WTC11 (cell line): ENCODE measurements around the gene LAMA5. TPM values are rescaled to one million over a fixed set of nuclear protein-coding genes. Genes with fewer than 3 reads are reported as not detected.

ENCODE experiments used
- ATAC-seq: fragments of 200-7000 bp; cut with Tn5 transposase; 2 replicates; pipeline ENCODE4 v1.10.0; 2021; ENCODE audit warnings: mild to moderate bottlenecking, moderate library complexity
- CTCF ChIA-PET: fragments of 300-600 bp; sonication (Branson Sonifier 250); formaldehyde crosslinking; loops from one replicate; lab custom pipeline; 2021; ENCODE audit warnings: antibody characterized with exemption; lab: Charles Lee
- POLR2A ChIA-PET: fragments of 350-600 bp; sonication (Branson Sonifier 250); formaldehyde crosslinking; loops from one replicate; lab custom pipeline; 2021; ENCODE audit warnings: antibody characterized with exemption; lab: Charles Lee
- DNase-seq: peaks from one replicate; pipeline ENCODE4 v3.0.0; 2021; ENCODE audit warnings: low spot score
- H3K27ac Mint-ChIP-seq: 2 replicates; pipeline ENCODE4 v1.8.0; 2021; ENCODE audit warnings: mixed read lengths
- H3K27me3 Mint-ChIP-seq: 2 replicates; pipeline ENCODE4 v1.8.0; 2021; ENCODE audit warnings: low read depth, mild to moderate bottlenecking, moderate library complexity, mixed read lengths
- H3K36me3 Mint-ChIP-seq: 2 replicates; pipeline ENCODE4 v1.8.0; 2021; ENCODE audit warnings: mixed read lengths
- H3K4me1 Mint-ChIP-seq: 2 replicates; pipeline ENCODE4 v1.8.0; 2022; ENCODE audit warnings: mixed read lengths
- H3K4me3 Mint-ChIP-seq: 2 replicates; pipeline ENCODE4 v1.8.0; 2021; ENCODE audit warnings: mild to moderate bottlenecking, moderate library complexity, mixed read lengths
- H3K9me3 Mint-ChIP-seq: 2 replicates; pipeline ENCODE4 v1.8.0; 2021; ENCODE audit warnings: mixed read lengths
- CBFB ChIP-seq: sonication (generic); formaldehyde crosslinking; IDR thresholded peaks from 2 replicates; pipeline ENCODE4 v1.8.1; 2022; ENCODE audit warnings: mild to moderate bottlenecking, low read depth, missing genetic modification reagents
- CTCF ChIP-seq: fragments of 200-600 bp; IDR thresholded peaks from 2 replicates; pipeline ENCODE4 v1.8.0; 2022; ENCODE audit warnings: antibody characterized with exemption
- FOXK1 ChIP-seq: sonication (generic); formaldehyde crosslinking; IDR thresholded peaks from 2 replicates; pipeline ENCODE4 v1.8.0; 2022; ENCODE audit warnings: mild to moderate bottlenecking, moderate library complexity, missing genetic modification reagents
- IRF1 ChIP-seq: sonication (generic); formaldehyde crosslinking; IDR thresholded peaks from 2 replicates; pipeline ENCODE4 v1.8.0; 2023; ENCODE audit warnings: missing genetic modification reagents
- IRF2 ChIP-seq: sonication (generic); formaldehyde crosslinking; IDR thresholded peaks from 2 replicates; pipeline ENCODE4 v1.8.0; 2022; ENCODE audit warnings: low read depth, missing genetic modification reagents, borderline replicate concordance
- KAT7 ChIP-seq: sonication (generic); formaldehyde crosslinking; IDR thresholded peaks from 2 replicates; pipeline ENCODE4 v1.8.1; 2023; ENCODE audit warnings: missing genetic modification reagents, mild to moderate bottlenecking, borderline replicate concordance
- MLX ChIP-seq: sonication (generic); formaldehyde crosslinking; IDR thresholded peaks from 2 replicates; pipeline ENCODE4 v1.8.1; 2023; ENCODE audit warnings: mild to moderate bottlenecking, missing genetic modification reagents, moderate library complexity
- MXD4 ChIP-seq: fragments of 250-450 bp; sonication (Bioruptor Pico); IDR thresholded peaks from 2 replicates; pipeline ENCODE4 v1.8.0; 2021; ENCODE audit warnings: mild to moderate bottlenecking, moderate library complexity, borderline replicate concordance
- NFATC4 ChIP-seq: fragments of 250-450 bp; sonication (Bioruptor Pico); IDR thresholded peaks from 2 replicates; pipeline ENCODE4 v1.9.0; 2021; ENCODE audit warnings: mild to moderate bottlenecking
- NFYB ChIP-seq: sonication (generic); formaldehyde crosslinking; conservative IDR thresholded peaks from 2 replicates; pipeline ENCODE4 v1.8.0; 2022; ENCODE audit warnings: low read depth, missing genetic modification reagents
- OVOL2 ChIP-seq: fragments of 250-450 bp; sonication (Bioruptor Pico); IDR thresholded peaks from 2 replicates; pipeline ENCODE4 v1.9.0; 2021; ENCODE audit warnings: mild to moderate bottlenecking, borderline replicate concordance
- SP1 ChIP-seq: sonication (generic); formaldehyde crosslinking; conservative IDR thresholded peaks from 2 replicates; pipeline ENCODE4 v1.8.1; 2022; ENCODE audit warnings: missing genetic modification reagents
- TEAD4 ChIP-seq: sonication (generic); formaldehyde crosslinking; IDR thresholded peaks from 2 replicates; pipeline ENCODE4 v1.8.0; 2022; ENCODE audit warnings: mild to moderate bottlenecking, missing genetic modification reagents
- ZNF425 ChIP-seq: fragments of 250-450 bp; sonication (Bioruptor Pico); conservative IDR thresholded peaks from 2 replicates; pipeline ENCODE4 v1.9.0; 2021; ENCODE audit warnings: mild to moderate bottlenecking
- total RNA-seq: library from RNA; stranded (reverse); gene quantifications from 3 replicates; pipeline ENCODE4 v1.2.3, GENCODE V29; 2021
- TF ChIP-seq, protein P1 (sequence below): fragments of 250-450 bp; sonication (Bioruptor Pico); IDR thresholded peaks from 2 replicates; pipeline ENCODE4 v1.9.0; 2021; ENCODE audit warnings: mild to moderate bottlenecking, borderline replicate concordance
- TF ChIP-seq, protein P2 (sequence below): sonication (generic); formaldehyde crosslinking; IDR thresholded peaks from 2 replicates; pipeline ENCODE4 v1.8.0; 2022; ENCODE audit warnings: mild to moderate bottlenecking, missing genetic modification reagents
- TF ChIP-seq, protein P3 (sequence below): sonication (generic); formaldehyde crosslinking; IDR thresholded peaks from 2 replicates; pipeline ENCODE4 v1.8.1; 2022; ENCODE audit warnings: missing genetic modification reagents, borderline replicate concordance
- TF ChIP-seq, protein P4 (sequence below): fragments of 250-450 bp; sonication (Bioruptor Pico); IDR thresholded peaks from 2 replicates; pipeline ENCODE4 v1.9.0; 2021; ENCODE audit warnings: mild to moderate bottlenecking
- TF ChIP-seq, protein P5 (sequence below): fragments of 250-450 bp; sonication (Bioruptor Pico); IDR thresholded peaks from 2 replicates; pipeline ENCODE4 v2.1.2; 2022; ENCODE audit warnings: mild to moderate bottlenecking, moderate library complexity

Gene LAMA5
- total RNA-seq, 1 experiment from 2014 or later: 329 TPM

- TF ChIP-seq, protein P1, sequence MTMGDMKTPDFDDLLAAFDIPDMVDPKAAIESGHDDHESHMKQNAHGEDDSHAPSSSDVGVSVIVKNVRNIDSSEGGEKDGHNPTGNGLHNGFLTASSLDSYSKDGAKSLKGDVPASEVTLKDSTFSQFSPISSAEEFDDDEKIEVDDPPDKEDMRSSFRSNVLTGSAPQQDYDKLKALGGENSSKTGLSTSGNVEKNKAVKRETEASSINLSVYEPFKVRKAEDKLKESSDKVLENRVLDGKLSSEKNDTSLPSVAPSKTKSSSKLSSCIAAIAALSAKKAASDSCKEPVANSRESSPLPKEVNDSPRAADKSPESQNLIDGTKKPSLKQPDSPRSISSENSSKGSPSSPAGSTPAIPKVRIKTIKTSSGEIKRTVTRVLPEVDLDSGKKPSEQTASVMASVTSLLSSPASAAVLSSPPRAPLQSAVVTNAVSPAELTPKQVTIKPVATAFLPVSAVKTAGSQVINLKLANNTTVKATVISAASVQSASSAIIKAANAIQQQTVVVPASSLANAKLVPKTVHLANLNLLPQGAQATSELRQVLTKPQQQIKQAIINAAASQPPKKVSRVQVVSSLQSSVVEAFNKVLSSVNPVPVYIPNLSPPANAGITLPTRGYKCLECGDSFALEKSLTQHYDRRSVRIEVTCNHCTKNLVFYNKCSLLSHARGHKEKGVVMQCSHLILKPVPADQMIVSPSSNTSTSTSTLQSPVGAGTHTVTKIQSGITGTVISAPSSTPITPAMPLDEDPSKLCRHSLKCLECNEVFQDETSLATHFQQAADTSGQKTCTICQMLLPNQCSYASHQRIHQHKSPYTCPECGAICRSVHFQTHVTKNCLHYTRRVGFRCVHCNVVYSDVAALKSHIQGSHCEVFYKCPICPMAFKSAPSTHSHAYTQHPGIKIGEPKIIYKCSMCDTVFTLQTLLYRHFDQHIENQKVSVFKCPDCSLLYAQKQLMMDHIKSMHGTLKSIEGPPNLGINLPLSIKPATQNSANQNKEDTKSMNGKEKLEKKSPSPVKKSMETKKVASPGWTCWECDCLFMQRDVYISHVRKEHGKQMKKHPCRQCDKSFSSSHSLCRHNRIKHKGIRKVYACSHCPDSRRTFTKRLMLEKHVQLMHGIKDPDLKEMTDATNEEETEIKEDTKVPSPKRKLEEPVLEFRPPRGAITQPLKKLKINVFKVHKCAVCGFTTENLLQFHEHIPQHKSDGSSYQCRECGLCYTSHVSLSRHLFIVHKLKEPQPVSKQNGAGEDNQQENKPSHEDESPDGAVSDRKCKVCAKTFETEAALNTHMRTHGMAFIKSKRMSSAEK (CRISPR knock-in tag): no peak
- TF ChIP-seq KAT7 (CRISPR knock-in tag) (no peak), SP1 (CRISPR knock-in tag) (no peak), CBFB (CRISPR knock-in tag) (no peak), NFATC4 (CRISPR knock-in tag) (no peak)
- TF ChIP-seq, all 79 proteins: peak for 0
Observed at GRCh38 chr20:62357681-62358080, 9.4 kb downstream of the LAMA5 start (continued).

GRCh38 chr20:62357187-62357667, 9.9 kb downstream of the LAMA5 start:
- ATAC-seq (no peak), DNase-seq (no peak)
- no peaks in the 10 kb centered on the region for H3K9me3 Mint-ChIP-seq
- POLR2A ChIA-PET: interaction anchor here (4.4 kb wide), 1 partner anchor 10 kb away, joined by 21 read pairs; the partner anchor contains the start of gene LAMA5
- CTCF ChIA-PET: interaction anchor here (1.9 to 2.0 kb wide), 2 partner anchors 12 to 25 kb away, joined by 8 to 11 read pairs; no protein-coding TSS in a partner anchor
- H3K27ac Mint-ChIP-seq: no peak overlapping the region
- H3K36me3 Mint-ChIP-seq: 0 out of 2 replicates have a peak, but pooled peaks cover 2% of the 10 kb centered on the region
- no peaks in the 10 kb centered on the region for H3K27me3 Mint-ChIP-seq
- peaks cover 21% of the 10 kb centered on the region for H3K4me1 Mint-ChIP-seq
- no peak overlapping the region for H3K4me3 Mint-ChIP-seq
- TF ChIP-seq IRF1 (CRISPR knock-in tag) (no peak), MLX (no peak), IRF2 (CRISPR knock-in tag) (no peak), MXD4 (no peak), TEAD4 (CRISPR knock-in tag) (no peak), FOXK1 (CRISPR knock-in tag) (no peak), NFYB (CRISPR knock-in tag) (no peak), CTCF (no peak), ZNF425 (no peak), OVOL2 (CRISPR knock-in tag) (no peak)
- TF ChIP-seq, protein P2, sequence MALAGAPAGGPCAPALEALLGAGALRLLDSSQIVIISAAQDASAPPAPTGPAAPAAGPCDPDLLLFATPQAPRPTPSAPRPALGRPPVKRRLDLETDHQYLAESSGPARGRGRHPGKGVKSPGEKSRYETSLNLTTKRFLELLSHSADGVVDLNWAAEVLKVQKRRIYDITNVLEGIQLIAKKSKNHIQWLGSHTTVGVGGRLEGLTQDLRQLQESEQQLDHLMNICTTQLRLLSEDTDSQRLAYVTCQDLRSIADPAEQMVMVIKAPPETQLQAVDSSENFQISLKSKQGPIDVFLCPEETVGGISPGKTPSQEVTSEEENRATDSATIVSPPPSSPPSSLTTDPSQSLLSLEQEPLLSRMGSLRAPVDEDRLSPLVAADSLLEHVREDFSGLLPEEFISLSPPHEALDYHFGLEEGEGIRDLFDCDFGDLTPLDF (CRISPR knock-in tag): no peak
- TF ChIP-seq, protein P3, sequence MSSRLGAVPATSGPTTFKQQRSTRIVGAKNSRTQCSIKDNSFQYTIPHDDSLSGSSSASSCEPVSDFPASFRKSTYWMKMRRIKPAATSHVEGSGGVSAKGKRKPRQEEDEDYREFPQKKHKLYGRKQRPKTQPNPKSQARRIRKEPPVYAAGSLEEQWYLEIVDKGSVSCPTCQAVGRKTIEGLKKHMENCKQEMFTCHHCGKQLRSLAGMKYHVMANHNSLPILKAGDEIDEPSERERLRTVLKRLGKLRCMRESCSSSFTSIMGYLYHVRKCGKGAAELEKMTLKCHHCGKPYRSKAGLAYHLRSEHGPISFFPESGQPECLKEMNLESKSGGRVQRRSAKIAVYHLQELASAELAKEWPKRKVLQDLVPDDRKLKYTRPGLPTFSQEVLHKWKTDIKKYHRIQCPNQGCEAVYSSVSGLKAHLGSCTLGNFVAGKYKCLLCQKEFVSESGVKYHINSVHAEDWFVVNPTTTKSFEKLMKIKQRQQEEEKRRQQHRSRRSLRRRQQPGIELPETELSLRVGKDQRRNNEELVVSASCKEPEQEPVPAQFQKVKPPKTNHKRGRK (CRISPR knock-in tag): no peak
- TF ChIP-seq, protein P4, sequence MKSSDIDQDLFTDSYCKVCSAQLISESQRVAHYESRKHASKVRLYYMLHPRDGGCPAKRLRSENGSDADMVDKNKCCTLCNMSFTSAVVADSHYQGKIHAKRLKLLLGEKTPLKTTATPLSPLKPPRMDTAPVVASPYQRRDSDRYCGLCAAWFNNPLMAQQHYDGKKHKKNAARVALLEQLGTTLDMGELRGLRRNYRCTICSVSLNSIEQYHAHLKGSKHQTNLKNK (CRISPR knock-in tag): no peak
- TF ChIP-seq, protein P5, sequence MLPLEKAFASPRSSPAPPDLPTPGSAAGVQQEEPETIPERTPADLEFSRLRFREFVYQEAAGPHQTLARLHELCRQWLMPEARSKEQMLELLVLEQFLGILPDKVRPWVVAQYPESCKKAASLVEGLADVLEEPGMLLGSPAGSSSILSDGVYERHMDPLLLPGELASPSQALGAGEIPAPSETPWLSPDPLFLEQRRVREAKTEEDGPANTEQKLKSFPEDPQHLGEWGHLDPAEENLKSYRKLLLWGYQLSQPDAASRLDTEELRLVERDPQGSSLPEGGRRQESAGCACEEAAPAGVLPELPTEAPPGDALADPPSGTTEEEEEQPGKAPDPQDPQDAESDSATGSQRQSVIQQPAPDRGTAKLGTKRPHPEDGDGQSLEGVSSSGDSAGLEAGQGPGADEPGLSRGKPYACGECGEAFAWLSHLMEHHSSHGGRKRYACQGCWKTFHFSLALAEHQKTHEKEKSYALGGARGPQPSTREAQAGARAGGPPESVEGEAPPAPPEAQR: no peak
